Neural cell (in vitro differentiated cells): ENCODE results near the gene CRB2. TPM values are rescaled to one million over a fixed set of nuclear protein-coding genes. Genes with fewer than 3 reads are reported as not detected.

ENCODE experiments used
- H2AFZ ChIP-seq: fragments of 200-600, 300-800 bp; sonication (generic), shearing (Covaris generic); 2 replicates; pipeline ENCODE4 v1.6.0; 2014; ENCODE audit warnings: low read depth, mild to moderate bottlenecking, antibody characterized with exemption, low read length, moderate library complexity
- H3F3A ChIP-seq: fragments of 200-600 bp; shearing (Covaris generic); 2 replicates; pipeline ENCODE4 v1.6.1; 2016; ENCODE audit warnings: mild to moderate bottlenecking, moderate library complexity, mixed read lengths, antibody characterized with exemption, low read length; ENCODE audit not compliant: insufficient read depth, poor library complexity, severe bottlenecking
- H3K27ac ChIP-seq: fragments of 200-600, 300-800 bp; sonication (generic), shearing (Covaris generic); 2 replicates; pipeline ENCODE4 v1.5.1; 2014; ENCODE audit warnings: mild to moderate bottlenecking, low read length, moderate library complexity
- H3K27me3 ChIP-seq: fragments of 300-800, 200-600 bp; sonication (generic), shearing (Covaris generic); 2 replicates; pipeline ENCODE4 v1.6.0; 2014; ENCODE audit warnings: mild to moderate bottlenecking, low read depth, low read length, moderate library complexity; ENCODE audit not compliant: insufficient read depth
- H3K36me3 ChIP-seq: fragments of 300-800, 200-600 bp; sonication (generic), shearing (Covaris generic); 2 replicates; pipeline ENCODE4 v1.5.1; 2014; ENCODE audit warnings: mild to moderate bottlenecking, antibody characterized with exemption, low read length, moderate library complexity; ENCODE audit not compliant: insufficient read depth
- H3K4me2 ChIP-seq: fragments of 300-800, 200-600 bp; sonication (generic), shearing (Covaris generic); 2 replicates; pipeline ENCODE4 v1.6.0; 2014; ENCODE audit warnings: mild to moderate bottlenecking, low read length
- H3K4me3 ChIP-seq: fragments of 300-800, 200-600 bp; sonication (generic), shearing (Covaris generic); 2 replicates; pipeline ENCODE4 v1.5.1; 2014; ENCODE audit warnings: mild to moderate bottlenecking, low read length, moderate library complexity
- H3K79me2 ChIP-seq: fragments of 200-600 bp; shearing (Covaris generic); replicated peaks from 2 replicates; pipeline ENCODE4 v1.6.0; 2014; ENCODE audit warnings: mild to moderate bottlenecking, low read length, moderate library complexity; ENCODE audit not compliant: insufficient read depth
- H3K9ac ChIP-seq: fragments of 300-800, 200-600 bp; sonication (generic), shearing (Covaris generic); 2 replicates; pipeline ENCODE4 v1.6.1; 2016; ENCODE audit warnings: mild to moderate bottlenecking, low read length, mixed read lengths
- H3K9me2 ChIP-seq: fragments of 200-600 bp; shearing (Covaris generic); 2 replicates; pipeline ENCODE4 v1.6.1; 2016; ENCODE audit warnings: mild to moderate bottlenecking, low read length, mixed read lengths; ENCODE audit not compliant: insufficient read depth
- H3K9me3 ChIP-seq: fragments of 200-600, 300-800 bp; sonication (generic), shearing (Covaris generic); 2 replicates; pipeline ENCODE4 v1.6.1; 2016; ENCODE audit warnings: mild to moderate bottlenecking, mixed run types, low read length, moderate library complexity, mixed read lengths
- H4K20me1 ChIP-seq: fragments of 200-600 bp; shearing (Covaris generic); 2 replicates; pipeline ENCODE4 v1.6.1; 2016; ENCODE audit warnings: mild to moderate bottlenecking, mixed run types; ENCODE audit not compliant: insufficient read depth
- EP300 ChIP-seq: fragments of 450-650 bp; conservative IDR thresholded peaks from 2 replicates; pipeline ENCODE4 v1.6.1; 2014; ENCODE audit warnings: antibody characterized with exemption, mild to moderate bottlenecking, moderate library complexity; ENCODE audit not compliant: poor library complexity, severe bottlenecking
- EZH2 ChIP-seq: fragments of 200-600, 300-800 bp; shearing (Covaris generic), sonication (generic); IDR thresholded peaks from 2 replicates; pipeline ENCODE4 v1.6.1; 2014; ENCODE audit warnings: antibody characterized with exemption, low read length, borderline replicate concordance, mild to moderate bottlenecking; ENCODE audit not compliant: insufficient read depth, poor library complexity, severe bottlenecking
- MXI1 ChIP-seq: fragments of 450-650 bp; conservative IDR thresholded peaks from 2 replicates; pipeline ENCODE4 v1.6.1; 2014; ENCODE audit warnings: antibody characterized with exemption, mild to moderate bottlenecking; ENCODE audit not compliant: poor library complexity, severe bottlenecking
- POLR2AphosphoS5 ChIP-seq: IDR thresholded peaks from 2 replicates; pipeline ENCODE4 v1.6.1; 2012
- RAD21 ChIP-seq: fragments of 450-650 bp; conservative IDR thresholded peaks from 2 replicates; pipeline ENCODE4 v1.6.1; 2014; ENCODE audit warnings: antibody characterized with exemption, mild to moderate bottlenecking, moderate library complexity
- SMC3 ChIP-seq: fragments of 450-650 bp; conservative IDR thresholded peaks from 2 replicates; pipeline ENCODE4 v1.6.1; 2014; ENCODE audit warnings: antibody characterized with exemption, mild to moderate bottlenecking, moderate library complexity; ENCODE audit not compliant: poor library complexity
- TAF1 ChIP-seq: IDR thresholded peaks from 2 replicates; pipeline ENCODE4 v1.6.1; 2012; ENCODE audit warnings: low read depth
- polyA plus RNA-seq: library from polyadenylated mRNA; depleted of rRNA; stranded (reverse); fragments of >200 nt; gene quantifications from 2 replicates; pipeline ENCODE4 v1.2.3, GENCODE V29; 2014
- TF ChIP-seq, protein P1 (sequence below): IDR thresholded peaks from 2 replicates; pipeline ENCODE4 v1.6.1; 2012; ENCODE audit warnings: borderline replicate concordance
- TF ChIP-seq, protein P2 (sequence below): fragments of 450-650 bp; IDR thresholded peaks from 2 replicates; pipeline ENCODE4 v1.5.1; 2014; ENCODE audit warnings: antibody characterized with exemption, mild to moderate bottlenecking, moderate library complexity; ENCODE audit not compliant: poor library complexity, severe bottlenecking

CRB2 gene
- polyA plus RNA-seq, 1 donor from 2014 or later, result 0.32 TPM

DNA sequence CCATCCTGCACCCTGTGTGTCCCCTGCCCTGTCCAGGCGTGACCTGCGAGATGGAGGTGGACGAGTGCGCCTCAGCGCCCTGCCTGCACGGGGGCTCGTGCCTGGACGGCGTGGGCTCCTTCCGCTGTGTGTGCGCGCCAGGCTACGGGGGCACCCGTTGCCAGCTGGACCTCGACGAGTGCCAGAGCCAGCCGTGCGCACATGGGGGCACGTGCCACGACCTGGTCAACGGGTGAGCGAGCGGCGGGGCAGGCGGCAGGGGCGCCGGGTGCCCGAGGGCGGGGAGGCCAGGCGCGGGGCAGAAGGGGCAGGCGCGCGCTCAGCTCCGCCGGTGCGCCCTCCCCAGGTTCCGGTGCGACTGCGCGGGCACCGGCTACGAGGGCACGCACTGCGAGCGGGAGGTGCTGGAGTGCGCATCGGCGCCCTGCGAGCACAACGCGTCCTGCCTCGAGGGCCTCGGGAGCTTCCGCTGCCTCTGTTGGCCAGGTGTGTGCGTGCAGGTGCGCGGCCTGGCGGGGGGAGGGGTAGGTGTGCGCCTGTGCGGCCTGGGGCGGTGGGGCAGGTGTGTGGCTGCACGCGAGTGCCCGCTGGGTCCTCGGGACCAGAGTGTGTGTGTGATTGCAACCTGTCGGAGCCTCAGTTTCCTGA is 10.0 kb downstream of the CRB2 start:
- peaks cover 17% of the 10 kb centered on the region for H3K79me2 ChIP-seq
- H3K27me3 ChIP-seq, result no peaks in the 10 kb centered on the region
- no peaks in the 10 kb centered on the region for H4K20me1 ChIP-seq
- no peaks in the 10 kb centered on the region for H3K36me3 ChIP-seq
- H3K27ac ChIP-seq, result no peak overlapping the region
- no peak overlapping the region for H3K4me3 ChIP-seq
- H3K9me3 ChIP-seq, result no peaks in the 10 kb centered on the region
- no peak overlapping the region for H3K4me2 ChIP-seq
- H3K9me2 ChIP-seq, result no peaks in the 10 kb centered on the region
- no peak overlapping the region for H2AFZ ChIP-seq
- H3F3A ChIP-seq, result no peaks in the 10 kb centered on the region
- no peak overlapping the region for H3K9ac ChIP-seq
- TF ChIP-seq TAF1, result no peak
- TF ChIP-seq, protein P1, sequence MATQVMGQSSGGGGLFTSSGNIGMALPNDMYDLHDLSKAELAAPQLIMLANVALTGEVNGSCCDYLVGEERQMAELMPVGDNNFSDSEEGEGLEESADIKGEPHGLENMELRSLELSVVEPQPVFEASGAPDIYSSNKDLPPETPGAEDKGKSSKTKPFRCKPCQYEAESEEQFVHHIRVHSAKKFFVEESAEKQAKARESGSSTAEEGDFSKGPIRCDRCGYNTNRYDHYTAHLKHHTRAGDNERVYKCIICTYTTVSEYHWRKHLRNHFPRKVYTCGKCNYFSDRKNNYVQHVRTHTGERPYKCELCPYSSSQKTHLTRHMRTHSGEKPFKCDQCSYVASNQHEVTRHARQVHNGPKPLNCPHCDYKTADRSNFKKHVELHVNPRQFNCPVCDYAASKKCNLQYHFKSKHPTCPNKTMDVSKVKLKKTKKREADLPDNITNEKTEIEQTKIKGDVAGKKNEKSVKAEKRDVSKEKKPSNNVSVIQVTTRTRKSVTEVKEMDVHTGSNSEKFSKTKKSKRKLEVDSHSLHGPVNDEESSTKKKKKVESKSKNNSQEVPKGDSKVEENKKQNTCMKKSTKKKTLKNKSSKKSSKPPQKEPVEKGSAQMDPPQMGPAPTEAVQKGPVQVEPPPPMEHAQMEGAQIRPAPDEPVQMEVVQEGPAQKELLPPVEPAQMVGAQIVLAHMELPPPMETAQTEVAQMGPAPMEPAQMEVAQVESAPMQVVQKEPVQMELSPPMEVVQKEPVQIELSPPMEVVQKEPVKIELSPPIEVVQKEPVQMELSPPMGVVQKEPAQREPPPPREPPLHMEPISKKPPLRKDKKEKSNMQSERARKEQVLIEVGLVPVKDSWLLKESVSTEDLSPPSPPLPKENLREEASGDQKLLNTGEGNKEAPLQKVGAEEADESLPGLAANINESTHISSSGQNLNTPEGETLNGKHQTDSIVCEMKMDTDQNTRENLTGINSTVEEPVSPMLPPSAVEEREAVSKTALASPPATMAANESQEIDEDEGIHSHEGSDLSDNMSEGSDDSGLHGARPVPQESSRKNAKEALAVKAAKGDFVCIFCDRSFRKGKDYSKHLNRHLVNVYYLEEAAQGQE, result no peak
- TF ChIP-seq RAD21, result no peak
- TF ChIP-seq EP300, result no peak
- TF ChIP-seq, protein P2, sequence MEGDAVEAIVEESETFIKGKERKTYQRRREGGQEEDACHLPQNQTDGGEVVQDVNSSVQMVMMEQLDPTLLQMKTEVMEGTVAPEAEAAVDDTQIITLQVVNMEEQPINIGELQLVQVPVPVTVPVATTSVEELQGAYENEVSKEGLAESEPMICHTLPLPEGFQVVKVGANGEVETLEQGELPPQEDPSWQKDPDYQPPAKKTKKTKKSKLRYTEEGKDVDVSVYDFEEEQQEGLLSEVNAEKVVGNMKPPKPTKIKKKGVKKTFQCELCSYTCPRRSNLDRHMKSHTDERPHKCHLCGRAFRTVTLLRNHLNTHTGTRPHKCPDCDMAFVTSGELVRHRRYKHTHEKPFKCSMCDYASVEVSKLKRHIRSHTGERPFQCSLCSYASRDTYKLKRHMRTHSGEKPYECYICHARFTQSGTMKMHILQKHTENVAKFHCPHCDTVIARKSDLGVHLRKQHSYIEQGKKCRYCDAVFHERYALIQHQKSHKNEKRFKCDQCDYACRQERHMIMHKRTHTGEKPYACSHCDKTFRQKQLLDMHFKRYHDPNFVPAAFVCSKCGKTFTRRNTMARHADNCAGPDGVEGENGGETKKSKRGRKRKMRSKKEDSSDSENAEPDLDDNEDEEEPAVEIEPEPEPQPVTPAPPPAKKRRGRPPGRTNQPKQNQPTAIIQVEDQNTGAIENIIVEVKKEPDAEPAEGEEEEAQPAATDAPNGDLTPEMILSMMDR, result no peak
- no peak for TF ChIP-seq SMC3
- TF ChIP-seq MXI1, result no peak
- TF ChIP-seq POLR2AphosphoS5, result no peak
- no peak for TF ChIP-seq EZH2

DNA sequence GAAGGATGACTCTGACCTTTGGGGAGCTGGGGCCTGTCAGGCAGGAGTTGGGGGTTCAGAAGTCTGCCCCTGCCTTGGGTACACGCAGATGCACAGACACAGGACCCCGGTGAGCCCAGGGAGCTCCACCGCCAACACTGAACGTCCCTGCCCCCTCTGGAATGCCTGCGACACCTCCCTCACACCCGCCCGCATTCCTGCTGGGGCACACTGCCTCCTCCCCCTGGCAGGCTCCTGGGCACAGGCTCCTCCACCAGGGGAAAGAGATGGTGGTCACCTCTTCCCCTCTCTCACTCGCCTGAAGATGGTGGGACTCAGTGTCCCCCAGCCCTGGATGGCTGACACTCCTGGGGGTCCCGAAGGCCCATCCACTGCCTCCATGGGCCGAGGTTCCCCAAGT is 12.0 kb downstream of the CRB2 start:
- no peak overlapping the region for H2AFZ ChIP-seq
- no peaks in the 10 kb centered on the region for H3K9me2 ChIP-seq
- no peaks in the 10 kb centered on the region for H3K36me3 ChIP-seq
- H3K79me2 ChIP-seq, result peaks cover 4% of the 10 kb centered on the region
- no peak overlapping the region for H3K4me3 ChIP-seq
- H3K9ac ChIP-seq, result no peak overlapping the region
- no peaks in the 10 kb centered on the region for H3K9me3 ChIP-seq
- H3F3A ChIP-seq, result no peaks in the 10 kb centered on the region
- no peak overlapping the region for H3K27ac ChIP-seq
- no peak for TF ChIP-seq EP300
- TF ChIP-seq RAD21, result no peak
- no peak for TF ChIP-seq SMC3
- TF ChIP-seq, protein P1, result no peak
- TF ChIP-seq, protein P2, result no peak
- no peak for TF ChIP-seq POLR2AphosphoS5
- no peak for TF ChIP-seq EZH2
- no peak for TF ChIP-seq MXI1
- no peak for TF ChIP-seq TAF1
- H3K4me2 ChIP-seq, result no peak overlapping the region
- H3K27me3 ChIP-seq, result no peaks in the 10 kb centered on the region
- H4K20me1 ChIP-seq, result no peaks in the 10 kb centered on the region
